H1 (cell line): ENCODE measurements around the gene MYO7B.

Experiments used
- CEBPB ChIP-seq: IDR thresholded peaks from 2 replicates; pipeline ENCODE4 v1.6.1; 2012; ENCODE audit warnings: low read depth, low read length
- GABPA ChIP-seq: IDR thresholded peaks from 2 replicates; pipeline ENCODE4 v1.6.1; 2011; ENCODE audit warnings: mild to moderate bottlenecking, low read length, moderate library complexity, borderline replicate concordance; ENCODE audit not compliant: insufficient read depth
- POLR2AphosphoS5 ChIP-seq: IDR thresholded peaks from 2 replicates; pipeline ENCODE4 v1.6.1; 2011; ENCODE audit warnings: low read depth, low read length
- SAP30 ChIP-seq: fragments of 300-600 bp; sonication (generic); IDR thresholded peaks from 2 replicates; pipeline ENCODE4 v1.7.1; 2012; ENCODE audit warnings: low read length, moderate library complexity, mild to moderate bottlenecking, inconsistent platforms; ENCODE audit not compliant: insufficient read depth, insufficient replicate concordance
- SP1 ChIP-seq: IDR thresholded peaks from 2 replicates; pipeline ENCODE4 v1.6.1; 2011; ENCODE audit warnings: low read depth, low read length
- TAF1 ChIP-seq: IDR thresholded peaks from 2 replicates; pipeline ENCODE4 v1.6.1; 2011; ENCODE audit warnings: mild to moderate bottlenecking, low read depth, low read length
- TF ChIP-seq, protein P1 (sequence below), 3 experiments: IDR thresholded peaks; 1 replicate in 2 of 3; 2 replicates in 1 of 3; pipeline versions ENCODE4 v1.5.1 to v1.6.1; 2011; ENCODE audit warnings: low read length in 3 of 3, mild to moderate bottlenecking in 3 of 3, inconsistent platforms in 2 of 3, low read depth in 1 of 3, moderate library complexity in 1 of 3; ENCODE audit not compliant: insufficient read depth in 1 of 3; ENCODE audit errors: control extremely low read depth in 1 of 3

DNA sequence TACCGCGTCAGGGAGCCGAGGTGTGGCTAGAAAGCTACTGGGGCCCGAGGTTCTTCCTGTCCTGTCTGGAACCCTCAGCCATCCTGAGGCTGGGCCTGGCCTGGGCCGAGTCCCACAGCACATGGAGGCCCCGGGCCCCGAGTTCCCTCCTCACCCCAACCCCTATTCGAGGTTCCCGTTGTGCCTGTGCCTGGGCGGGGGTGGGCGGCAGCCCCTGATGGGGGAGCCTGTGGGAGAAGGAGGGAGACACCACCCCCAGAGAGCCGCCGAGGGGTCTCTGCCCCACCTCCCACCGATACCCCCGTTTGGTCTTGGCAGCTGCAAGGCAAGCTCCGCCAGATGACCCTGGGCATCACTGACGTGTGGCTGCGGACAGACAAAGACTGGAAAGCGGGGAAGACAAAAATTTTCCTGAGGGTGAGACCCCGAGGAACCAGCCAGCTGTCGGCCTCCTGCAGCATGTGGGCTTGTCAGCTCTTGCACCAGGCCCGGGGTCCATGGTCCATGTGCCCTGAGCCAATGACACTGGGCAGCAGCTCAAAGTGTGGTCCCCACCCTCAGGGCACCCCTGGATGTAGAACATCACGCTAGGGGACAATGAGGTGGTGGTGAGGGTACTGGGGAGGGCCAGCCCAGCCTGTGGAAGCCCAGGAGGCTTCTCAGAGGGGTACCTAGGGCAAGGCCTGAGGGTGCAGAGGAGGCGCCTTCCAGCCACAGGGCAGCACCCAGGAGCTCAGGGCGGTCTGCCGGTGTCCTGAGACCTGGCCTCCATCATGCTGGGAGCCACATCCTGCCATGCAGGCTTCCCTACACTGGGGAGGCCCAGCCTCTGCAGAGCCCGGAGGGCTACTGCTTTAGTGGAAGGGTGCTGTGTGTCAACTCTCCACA, 58.0 kb downstream of the MYO7B start:
- TF ChIP-seq SP1 (no peak), CEBPB (no peak), GABPA (no peak), TAF1 (no peak), SAP30 (no peak), POLR2AphosphoS5 (no peak)
- TF ChIP-seq, protein P1, sequence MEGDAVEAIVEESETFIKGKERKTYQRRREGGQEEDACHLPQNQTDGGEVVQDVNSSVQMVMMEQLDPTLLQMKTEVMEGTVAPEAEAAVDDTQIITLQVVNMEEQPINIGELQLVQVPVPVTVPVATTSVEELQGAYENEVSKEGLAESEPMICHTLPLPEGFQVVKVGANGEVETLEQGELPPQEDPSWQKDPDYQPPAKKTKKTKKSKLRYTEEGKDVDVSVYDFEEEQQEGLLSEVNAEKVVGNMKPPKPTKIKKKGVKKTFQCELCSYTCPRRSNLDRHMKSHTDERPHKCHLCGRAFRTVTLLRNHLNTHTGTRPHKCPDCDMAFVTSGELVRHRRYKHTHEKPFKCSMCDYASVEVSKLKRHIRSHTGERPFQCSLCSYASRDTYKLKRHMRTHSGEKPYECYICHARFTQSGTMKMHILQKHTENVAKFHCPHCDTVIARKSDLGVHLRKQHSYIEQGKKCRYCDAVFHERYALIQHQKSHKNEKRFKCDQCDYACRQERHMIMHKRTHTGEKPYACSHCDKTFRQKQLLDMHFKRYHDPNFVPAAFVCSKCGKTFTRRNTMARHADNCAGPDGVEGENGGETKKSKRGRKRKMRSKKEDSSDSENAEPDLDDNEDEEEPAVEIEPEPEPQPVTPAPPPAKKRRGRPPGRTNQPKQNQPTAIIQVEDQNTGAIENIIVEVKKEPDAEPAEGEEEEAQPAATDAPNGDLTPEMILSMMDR (IDR thresholded peaks at IDR 0.05; ENCODE audit: control extremely low read depth in 1 of 3, insufficient read depth in 1 of 3, low read depth in 1 of 3, low read length in 3 of 3): no peak
